ENCODE measurements around the gene GJC1.

Gene GJC1

DNA sequence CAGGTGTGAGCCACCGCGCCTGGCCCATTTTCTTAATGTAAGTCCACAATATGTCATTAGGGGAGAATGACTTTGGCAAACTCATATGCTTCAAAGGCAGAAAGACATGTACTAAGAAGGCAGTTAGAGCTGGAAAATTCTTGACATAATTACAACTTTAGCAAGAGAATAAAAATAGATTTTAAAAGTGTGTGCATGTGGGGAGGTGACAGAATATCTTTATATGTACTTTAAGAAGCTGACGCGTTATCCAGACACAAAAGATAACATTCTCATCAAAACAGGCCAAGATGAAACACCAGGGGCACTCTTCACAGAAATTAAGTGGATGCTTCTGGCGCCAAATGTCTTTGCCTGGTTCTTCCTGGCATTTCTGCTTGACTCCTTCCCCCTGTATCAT is 28.2 kb downstream of the GJC1 start:
- DNase-seq (ENCODE audit: low read depth, low spot score), result no peak

DNA sequence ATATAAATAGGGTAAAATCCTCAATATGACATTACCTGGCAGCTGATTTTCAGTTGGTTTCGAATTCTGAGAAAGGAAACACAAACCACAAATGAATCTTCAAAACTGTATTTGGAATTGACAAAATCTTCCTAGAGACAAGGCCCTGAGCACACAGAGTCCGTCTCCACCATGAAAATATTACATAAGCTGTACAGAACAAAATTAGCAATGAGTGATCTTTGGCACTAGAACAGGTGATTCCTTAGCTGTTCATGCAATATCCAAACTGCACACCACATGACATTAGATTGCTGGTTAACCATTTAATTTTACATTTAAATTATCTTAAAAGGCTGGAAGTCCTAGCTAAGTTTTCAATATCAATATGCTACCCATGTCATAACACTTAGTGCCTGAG is 31.7 kb downstream of the GJC1 start:
- DNase-seq (ENCODE audit: low read depth, low spot score), result no peak

DNA sequence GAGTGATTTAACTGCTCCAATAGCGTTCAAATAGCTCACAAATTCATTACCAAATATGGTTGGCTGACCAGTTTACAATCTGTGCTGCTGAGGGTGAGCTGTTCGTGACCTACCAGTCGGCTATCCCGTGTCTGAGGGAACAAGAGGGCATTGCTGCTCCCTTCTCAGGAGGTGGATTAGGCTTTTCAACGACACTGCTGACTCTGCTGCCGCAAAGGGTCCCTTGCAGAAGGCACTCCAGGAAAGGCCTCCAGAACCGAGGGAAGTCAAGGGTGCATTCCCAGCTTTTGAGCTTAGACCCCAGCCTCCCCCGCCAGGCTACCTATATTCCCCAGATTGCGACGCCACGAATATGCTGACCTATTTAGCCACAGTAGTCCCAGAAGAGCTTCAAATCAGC is 32.3 kb downstream of the GJC1 start:
- peak; percentile 36 for DNase-seq (ENCODE audit: low read depth, low spot score)

DNA sequence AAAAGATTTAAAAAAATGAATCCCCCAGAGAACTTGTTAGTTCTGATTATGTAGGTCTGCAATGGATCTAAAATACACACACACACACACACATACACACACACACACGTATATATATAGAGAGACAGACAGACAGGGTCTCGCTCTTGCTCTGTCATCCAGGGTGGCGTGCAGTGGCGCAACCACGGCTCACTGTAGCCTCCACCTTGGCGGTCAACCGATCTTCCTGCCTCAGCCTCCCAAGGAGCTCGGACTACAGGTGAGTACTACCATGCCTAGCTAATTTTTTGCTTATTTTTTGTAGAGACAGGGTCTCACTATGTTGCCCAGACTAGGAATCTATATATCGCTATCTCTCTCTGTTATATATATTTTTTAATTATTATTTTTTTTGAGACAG is 33.4 kb downstream of the GJC1 start:
- no peak for DNase-seq (ENCODE audit: low read depth, low spot score)

DNA sequence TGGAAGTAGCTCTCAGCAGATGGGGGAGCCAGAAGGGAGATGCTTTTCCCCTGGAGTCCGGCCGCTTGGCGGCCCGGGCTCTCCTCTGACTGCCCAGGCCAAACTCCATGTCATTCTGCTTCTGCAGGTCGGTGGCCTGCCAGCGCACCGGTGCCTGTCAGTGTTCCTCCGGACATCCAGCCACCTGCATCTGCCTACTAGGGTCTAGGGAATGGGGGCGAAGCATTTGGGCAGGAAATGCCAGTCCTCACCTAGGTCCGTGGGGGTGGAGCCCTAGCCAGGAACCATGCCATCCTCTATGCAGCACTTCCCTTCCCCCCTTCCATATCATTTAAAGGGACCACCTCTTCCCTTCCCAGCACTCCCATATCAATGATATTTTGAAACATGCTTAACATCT is 34.2 kb downstream of the GJC1 start:
- DNase-seq (ENCODE audit: low read depth, low spot score), result no peak

DNA sequence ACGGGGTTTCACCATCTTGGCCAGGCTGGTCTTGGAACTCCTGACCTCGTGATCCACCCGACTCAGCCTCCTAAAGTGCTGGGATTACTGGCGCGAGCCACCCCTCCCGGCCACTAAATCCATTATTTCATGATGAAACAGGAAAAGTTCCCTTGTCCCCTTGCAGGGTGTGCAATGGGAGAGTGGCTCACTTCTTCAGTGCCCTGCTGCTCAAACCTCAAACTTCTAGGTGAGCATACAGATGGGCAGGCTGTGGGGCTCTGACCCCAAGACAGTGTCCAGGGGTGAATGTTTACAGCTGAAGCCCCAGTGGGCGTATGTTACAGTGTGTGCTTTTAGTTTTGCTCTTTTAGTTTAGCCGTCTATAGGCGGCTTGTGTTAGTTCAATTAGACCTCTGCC is 34.7 kb downstream of the GJC1 start:
- DNase-seq (ENCODE audit: low read depth, low spot score), result no peak

DNA sequence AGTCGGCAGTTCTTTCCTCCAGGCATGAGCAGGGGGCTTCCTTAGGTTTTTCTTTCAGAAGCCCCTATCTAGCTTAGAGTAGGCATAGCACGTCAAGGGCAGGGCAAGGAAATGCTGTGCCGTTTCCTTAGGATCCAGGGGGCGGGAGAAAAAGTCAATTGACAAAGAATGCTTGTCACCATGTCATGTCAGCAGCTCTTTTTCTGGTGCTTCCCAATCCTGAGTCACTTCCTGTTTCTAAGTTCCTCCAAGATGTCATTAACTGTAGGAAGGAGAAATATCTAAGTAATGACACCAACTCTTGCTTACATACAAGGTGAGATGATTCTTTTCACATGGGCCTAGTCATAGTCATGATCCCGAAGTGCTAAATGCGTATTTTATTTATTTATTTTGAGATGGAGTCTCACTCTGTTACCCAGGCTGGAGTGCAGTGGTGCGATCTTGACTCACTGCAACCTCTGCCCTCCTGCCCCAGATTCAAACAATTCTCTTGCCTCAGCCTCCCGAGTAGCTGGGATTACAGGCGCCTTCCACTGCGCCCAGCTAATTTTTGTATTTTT is 35.2 kb downstream of the GJC1 start:
- DNase-seq (ENCODE audit: low read depth, low spot score), result peak; percentile 59

DNA sequence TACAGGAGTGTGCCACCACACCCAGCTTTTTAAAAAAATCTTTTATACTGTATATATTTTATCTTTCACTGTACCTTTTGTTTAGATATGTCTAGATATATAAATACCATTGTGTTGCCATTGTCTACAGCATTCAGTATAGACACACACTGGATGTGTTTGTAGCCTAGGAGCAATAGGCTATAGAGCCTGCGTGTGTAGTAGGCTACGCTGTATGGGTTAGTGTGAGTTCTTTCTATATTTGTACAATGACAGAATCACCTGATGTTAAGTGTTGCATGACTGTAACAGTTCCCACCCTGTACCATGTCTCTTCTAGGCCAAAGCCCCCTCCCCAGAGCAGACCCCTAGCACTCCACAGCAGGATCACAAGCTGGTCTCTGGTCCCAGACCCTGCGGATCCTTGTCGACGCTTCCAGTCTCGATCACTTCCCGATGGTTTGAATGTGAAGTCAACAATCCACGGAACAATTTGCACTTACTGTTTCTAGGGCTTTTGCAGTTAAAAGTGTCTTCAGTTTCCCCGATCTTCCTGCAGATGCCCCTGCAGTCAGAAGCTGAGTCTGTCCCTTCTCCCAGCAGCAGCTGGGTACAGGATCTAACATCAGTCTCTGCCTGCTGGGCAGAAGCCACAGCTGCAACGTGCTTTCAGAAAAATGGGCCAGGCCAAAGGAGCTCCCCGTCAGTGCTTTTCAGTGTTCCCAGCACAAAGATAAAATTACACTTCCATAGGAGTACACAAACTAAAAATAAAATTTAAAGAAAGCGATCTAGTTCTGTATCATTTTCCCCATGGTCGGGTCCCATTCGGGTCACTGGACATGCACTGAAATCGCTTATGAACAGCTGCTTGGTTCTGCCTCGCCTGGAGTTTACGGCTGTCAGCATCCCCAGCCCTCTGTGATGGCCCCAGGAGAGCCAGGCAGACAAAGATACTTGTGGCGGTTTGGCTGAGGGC is 35.9 kb downstream of the GJC1 start:
- no peak for DNase-seq (ENCODE audit: low read depth, low spot score)

DNA sequence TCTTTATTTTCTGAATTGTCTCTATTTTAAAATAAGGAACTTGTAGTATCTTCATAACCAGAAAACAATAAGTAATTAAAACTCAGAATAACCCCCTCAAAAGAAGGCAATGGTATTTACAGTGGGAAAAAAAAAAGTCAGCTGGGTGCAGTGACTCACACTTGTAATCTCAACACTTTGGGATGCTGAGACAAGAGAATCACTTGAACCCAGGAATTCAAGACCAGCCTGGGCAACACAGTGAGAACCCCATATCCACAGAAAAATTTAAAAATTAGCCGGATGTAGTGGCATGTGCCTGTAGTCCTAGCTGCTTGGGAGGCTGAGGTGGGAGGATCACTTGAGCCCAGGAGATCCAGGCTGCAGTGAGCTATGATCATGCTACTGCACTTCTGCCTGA is 37.8 kb downstream of the GJC1 start:
- DNase-seq (ENCODE audit: low read depth, low spot score), result peak; percentile 41

DNA sequence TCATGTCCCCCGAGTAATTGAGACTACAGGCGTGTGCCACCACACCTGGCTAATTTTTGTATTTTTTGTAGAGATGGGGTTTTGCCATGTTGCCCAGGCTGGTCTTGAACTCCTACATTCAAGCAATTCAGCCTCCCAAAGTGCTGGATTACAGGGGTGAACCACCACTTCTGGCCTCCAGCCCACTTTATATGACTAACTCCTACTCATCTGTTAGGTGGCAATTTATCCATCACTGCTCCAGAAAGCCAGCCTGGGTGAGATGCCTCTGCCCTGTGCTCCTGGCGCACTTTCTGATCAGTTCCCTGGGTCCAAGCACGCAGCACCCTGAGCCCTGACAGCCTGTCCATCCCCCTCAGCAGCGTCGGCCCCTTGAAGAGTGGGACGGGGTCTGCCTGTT is 41.9 kb downstream of the GJC1 start:
- DNase-seq (ENCODE audit: low read depth, low spot score), result no peak

DNA sequence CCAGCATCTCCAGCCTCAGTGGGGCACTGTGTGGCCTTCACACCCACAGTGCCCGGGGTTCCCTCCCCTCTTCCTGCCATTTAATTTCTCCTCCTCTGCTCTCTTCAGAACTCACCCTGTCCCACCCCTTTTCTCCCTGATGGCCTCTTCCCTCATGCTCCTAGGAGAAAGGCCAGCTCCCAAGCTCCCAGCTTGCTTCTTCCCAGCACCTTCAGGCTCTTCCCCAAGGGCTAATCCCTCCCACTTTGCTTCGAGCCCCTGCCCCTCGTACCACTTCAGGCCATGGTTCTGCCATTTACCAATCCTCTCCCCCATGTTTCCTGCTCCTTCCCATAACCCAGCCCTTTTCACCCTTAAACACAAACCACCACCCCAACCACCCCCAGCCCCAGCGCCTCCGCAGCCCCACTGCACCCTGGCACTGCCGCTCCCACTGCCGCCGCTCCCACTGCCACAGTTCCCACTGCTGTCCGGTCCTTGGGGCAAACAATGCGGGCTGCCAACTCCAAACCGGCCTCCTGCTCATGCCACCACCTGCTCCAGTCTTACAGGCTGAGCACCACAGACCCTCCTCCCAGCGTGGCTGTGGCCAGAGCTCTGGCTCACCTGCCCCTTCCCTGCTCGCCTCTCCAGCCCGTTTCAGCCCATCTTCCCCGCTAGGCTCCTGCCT is 42.7 kb downstream of the GJC1 start:
- DNase-seq (ENCODE audit: low read depth, low spot score), result no peak

DNA sequence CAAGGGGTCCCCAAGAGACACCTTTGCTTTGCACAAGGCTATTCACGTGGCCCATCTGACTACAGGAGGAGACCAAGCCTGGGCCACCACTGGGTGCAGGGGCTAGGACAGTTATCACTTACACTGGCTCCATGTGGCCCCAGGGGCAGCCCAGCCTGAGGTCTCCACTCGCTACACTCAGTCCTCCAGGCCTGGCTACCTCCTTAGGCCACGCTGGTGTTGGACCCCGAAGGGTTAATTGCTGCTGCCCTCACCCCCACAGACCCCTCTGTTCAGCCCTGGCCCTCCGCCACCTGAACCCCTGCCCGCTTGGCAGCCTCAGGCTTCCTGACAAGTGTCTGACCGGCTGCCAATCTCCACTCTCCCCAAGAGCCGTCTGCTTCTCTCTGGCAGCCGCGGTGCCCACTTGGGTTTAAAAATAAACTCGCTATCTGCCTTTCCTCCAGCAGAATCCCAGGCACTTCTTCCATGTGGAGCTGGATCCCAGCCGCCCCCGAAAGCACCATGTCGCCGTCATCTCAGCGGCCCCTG is 43.5 kb downstream of the GJC1 start:
- DNase-seq (ENCODE audit: low read depth, low spot score), result no peak

DNA sequence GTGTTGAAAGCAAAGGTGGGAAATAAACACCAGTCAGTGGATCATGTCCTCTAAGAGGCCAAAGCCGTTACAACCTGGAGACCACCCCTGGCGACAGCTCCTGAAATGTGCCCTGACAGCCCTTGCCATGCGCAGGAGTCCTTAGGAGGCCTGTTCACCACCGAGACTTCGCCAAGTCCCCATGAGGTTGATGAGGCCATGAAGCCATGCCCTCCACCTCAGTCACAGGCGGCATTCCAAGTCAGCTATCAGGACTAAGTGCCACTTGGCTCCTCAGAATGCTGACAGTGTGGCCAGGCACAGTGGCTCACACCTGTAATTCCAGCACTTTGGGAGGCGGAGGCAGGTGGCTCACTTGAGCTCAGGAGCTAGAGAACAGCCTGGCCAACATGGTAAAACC is 44.2 kb downstream of the GJC1 start:
- DNase-seq (ENCODE audit: low read depth, low spot score), result no peak

DNA sequence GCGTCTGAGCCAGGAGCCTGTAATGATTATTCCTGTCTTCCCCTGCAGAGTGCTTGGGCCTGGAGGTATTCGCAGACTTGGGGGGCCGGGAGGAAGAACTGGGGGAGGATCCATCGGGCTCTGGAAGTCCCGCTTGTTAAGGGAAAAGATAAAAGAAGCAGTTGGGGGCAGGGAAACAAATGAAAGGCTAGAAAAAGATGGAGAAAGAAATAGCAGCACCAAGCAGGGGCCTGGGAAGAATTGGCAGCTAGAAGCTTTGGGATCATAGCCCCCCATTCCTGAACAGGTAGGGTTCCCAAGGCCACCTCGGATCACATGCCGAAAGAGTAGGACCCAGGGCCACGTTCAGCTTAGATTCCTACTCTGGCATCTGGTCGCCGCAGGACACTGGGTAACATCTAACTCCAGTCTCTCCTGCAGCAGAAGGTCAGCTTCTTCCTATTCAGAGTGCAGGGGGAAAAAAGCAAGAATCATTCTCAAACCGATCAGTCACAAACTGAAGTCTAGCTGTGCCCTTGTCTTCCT is 47.7 kb downstream of the GJC1 start:
- no peak for DNase-seq (ENCODE audit: low read depth, low spot score)

DNA sequence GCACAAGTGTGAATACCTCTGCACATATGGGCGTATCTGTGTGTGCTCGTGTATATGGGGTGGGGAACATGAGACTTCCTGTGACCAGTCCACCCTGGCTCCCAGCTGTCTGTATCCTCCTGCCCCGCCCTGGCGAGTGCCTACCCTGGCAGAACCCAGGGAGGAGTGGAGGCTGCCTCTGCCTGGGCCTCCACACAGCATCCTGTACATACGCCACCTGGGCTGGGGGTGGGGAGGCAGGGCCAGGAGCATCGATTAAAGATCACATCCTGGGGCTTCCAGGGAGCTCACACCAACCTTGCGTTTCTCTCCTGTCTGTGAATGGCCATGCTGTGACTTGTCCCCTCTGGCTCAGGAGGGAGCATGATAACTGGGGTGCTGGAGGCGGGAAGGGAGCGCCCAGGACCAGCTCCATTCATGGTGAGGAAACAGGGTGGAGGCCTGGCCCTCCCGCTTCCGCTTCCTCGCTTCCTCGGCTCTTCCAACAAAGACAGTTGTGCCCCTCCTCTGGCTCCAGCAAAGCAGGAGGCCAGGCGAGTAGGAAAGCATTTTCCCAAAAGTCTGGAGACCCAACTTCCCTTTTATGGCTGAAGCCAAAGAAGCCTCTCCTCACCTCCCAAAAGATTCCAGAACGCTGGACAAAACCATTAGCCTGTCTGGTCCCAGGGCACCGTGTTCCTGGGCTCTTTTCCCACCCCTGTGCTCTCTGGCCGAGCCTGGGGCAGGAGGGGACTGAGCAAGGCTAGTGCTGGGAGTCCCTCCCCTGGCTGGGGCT is 48.3 kb downstream of the GJC1 start:
- DNase-seq (ENCODE audit: low read depth, low spot score), result no peak

DNA sequence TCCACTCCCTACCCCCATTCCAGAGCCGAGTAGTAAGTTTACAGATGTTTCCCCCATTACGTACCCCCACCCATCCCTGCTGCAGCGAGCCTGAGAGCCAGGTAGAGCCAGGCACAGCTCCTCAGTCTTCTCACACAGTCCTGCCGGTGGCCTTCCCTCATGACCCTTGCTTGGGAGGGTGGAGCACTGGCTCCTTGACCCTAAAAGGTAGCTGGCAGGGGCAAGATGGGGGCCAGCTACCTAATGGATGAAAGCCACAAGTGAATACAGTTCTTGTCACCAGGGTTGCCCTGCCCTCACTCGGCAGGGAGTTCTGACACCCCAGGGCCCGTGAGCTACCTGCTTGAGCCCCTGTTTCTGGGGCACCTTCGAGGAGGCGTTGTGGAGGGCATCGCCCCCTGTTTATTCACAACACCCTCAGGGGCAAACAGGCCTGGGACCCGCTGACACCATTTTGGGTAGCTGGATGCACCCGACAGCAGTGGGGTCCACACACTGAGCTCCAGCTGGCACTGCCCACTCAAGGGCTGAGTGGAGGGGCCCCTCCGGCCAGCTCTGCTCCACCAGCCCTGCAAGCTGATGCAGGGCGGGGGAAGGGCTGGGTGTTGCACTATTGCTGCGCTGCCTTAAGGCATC is 49.1 kb downstream of the GJC1 start:
- DNase-seq (ENCODE audit: low read depth, low spot score), result no peak

DNA sequence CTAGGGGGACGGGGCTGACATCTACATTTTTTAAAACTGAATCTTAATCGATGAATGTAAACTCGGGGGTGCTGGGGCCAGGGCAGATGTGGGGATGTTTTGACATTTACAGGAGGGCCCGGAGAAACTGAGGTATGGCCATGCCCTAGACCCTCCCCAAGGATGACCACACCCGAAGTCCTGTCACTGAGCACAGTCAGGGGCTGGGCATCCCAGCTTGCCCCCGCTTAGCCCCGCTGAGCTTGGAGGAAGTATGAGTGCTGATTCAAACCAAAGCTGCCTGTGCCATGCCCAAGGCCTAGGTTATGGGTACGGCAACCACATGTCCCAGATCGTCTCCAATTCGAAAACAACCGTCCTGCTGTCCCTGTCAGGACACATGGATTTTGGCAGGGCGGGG is 49.9 kb downstream of the GJC1 start:
- DNase-seq (ENCODE audit: low read depth, low spot score), result no peak

DNA sequence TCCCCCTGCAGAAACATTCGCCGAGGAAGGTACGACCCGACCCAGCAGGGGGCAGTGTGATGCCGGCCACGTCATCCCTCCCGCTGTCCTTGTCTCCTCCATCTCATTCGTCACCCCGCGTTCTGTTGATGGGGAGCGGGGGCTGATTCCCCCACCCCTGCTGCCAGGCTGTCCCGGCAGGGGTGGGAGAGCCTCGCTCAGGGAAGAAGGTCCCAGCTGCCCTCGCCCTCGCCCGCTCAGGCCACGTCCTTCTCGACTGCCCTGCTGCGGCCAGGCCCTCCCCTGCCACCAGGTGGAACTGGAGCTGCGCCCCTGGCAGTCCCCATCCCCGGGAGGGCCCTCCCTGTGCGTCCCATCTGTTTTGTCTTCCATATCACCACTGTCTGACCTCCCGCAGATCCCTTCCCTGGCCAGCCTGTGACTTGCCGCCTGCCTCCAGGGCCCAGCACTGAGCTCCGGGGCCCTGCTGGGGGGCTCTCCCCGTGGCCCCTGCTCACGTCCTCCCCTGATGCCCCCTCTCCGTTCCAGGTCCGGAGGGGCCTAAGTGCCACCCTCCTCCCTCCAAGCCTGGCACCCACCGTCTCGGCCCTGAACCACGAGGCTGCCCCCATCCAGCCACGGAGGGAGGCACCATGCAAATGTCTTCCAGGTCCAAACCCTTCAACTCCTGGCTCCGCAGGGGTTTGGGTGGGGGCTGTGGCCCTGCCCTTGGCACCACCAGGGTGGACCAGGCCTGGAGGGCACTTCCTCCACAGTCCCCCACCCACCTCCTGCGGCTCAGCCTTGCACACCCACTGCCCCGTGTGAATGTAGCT is 50.7 kb downstream of the GJC1 start:
- DNase-seq (ENCODE audit: low read depth, low spot score), result peak; percentile 90

DNA sequence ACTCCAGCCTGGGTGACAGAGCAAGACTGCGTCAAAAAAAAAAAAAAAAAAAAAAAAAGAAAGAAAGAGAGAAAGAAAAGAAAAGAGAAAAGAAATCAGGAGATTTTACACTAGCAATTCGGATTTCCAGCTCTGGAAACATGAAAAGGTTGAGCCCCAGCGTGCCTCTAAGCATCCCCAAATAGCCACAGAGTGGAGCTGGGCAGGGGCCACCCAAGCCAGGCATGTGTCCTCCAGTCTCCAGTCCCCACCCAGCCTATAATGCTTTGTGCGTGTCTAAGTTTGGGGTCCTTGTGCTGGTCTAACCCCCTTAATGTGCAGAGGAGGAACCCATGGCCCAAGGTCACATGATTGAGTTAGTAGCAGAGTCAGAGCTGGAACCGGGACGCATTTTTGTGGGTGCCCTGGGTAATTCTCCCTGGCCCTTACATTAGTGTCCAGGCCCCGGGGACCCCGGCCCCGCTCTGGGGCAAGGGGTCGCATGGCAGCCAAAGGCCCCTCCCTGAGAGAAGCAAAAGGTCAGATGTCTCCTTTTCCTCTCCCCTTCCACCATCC is 51.4 kb downstream of the GJC1 start:
- DNase-seq (ENCODE audit: low read depth, low spot score), result no peak

Data from astrocyte of the hippocampus (primary cell).